HepG2 (cell line): Measurements from ENCODE around the gene BPIFA1. TPM values are rescaled to one million over a fixed set of nuclear protein-coding genes. Genes with fewer than 3 reads are reported as not detected.

Experiments used
- KAT8 ChIP-seq: IDR thresholded peaks from 2 replicates; pipeline ENCODE4 v1.6.1; 2016; ENCODE audit warnings: missing genetic modification reagents, missing compliant biosample characterization
- SOX13 ChIP-seq, 3 experiments: fragments of 450-650 bp in 1 of 3; sonication (generic) in 1 of 3; formaldehyde crosslinking in 1 of 3; IDR thresholded peaks in 2 of 3; conservative IDR thresholded peaks in 1 of 3; 2 replicates each; pipeline versions ENCODE4 v1.5.0 to v1.6.1; 2016 to 2020; ENCODE audit warnings: antibody characterized with exemption in 1 of 3, mild to moderate bottlenecking in 1 of 3, missing compliant biosample characterization in 1 of 3, missing genetic modification reagents in 1 of 3, moderate library complexity in 1 of 3
- ZNF552 ChIP-seq: sonication (generic); formaldehyde crosslinking; IDR thresholded peaks from 2 replicates; pipeline ENCODE4 v1.9.0; 2022; ENCODE audit warnings: missing genetic modification reagents, mild to moderate bottlenecking, borderline replicate concordance
- ZNF572 ChIP-seq: sonication (generic); formaldehyde crosslinking; IDR thresholded peaks from 2 replicates; pipeline ENCODE4 v1.5.1; 2020; ENCODE audit warnings: mild to moderate bottlenecking, missing genetic modification reagents
- ZSCAN22 ChIP-seq: sonication (generic); formaldehyde crosslinking; IDR thresholded peaks from 2 replicates; pipeline ENCODE4 v1.4.0; 2020; ENCODE audit warnings: mild to moderate bottlenecking, missing genetic modification reagents
- polyA plus RNA-seq, 8 experiments: library from polyadenylated mRNA; depleted of rRNA in 3 of 8; stranded (reverse) in 7 of 8; unstranded in 1 of 8; fragments of >200 nt; fragmentation: Illumina TruSeq in 4 of 8; extraction: Trizol in 4 of 8; gene quantifications; 2 replicates each; pipeline versions ENCODE4 v1.2.1 to v1.2.3, GENCODE V29; 2011 to 2016; ENCODE audit warnings: low read depth in 4 of 8, missing spikeins in 1 of 8, mixed read lengths in 1 of 8; ENCODE audit not compliant: insufficient read depth in 1 of 8
- total RNA-seq, 5 experiments: library from RNA; depleted of rRNA; stranded (reverse); fragments of >200 nt; fragmentation: Illumina TruSeq; extraction: Trizol; gene quantifications; 2 replicates each; pipeline ENCODE4 v1.2.3, GENCODE V29; 2016; ENCODE audit warnings: low read depth in 1 of 5
- TF ChIP-seq, protein P1 (sequence below): sonication (generic); formaldehyde crosslinking; IDR thresholded peaks from 2 replicates; pipeline ENCODE4 v1.4.0; 2020; ENCODE audit warnings: low read depth, missing genetic modification reagents
- TF ChIP-seq, protein P2 (sequence below): sonication (generic); formaldehyde crosslinking; IDR thresholded peaks from 2 replicates; pipeline ENCODE4 v1.4.0; 2020; ENCODE audit warnings: missing genetic modification reagents
- TF ChIP-seq, protein P3 (sequence below): sonication (generic); formaldehyde crosslinking; IDR thresholded peaks from 2 replicates; pipeline ENCODE4 v1.4.0; 2020; ENCODE audit warnings: mild to moderate bottlenecking, missing genetic modification reagents, borderline replicate concordance
- TF ChIP-seq, protein P4 (sequence below): IDR thresholded peaks from 2 replicates; pipeline ENCODE4 v1.6.1; 2016; ENCODE audit warnings: low read depth, control low read depth
- TF ChIP-seq, protein P5 (sequence below): sonication (generic); formaldehyde crosslinking; IDR thresholded peaks from 2 replicates; pipeline ENCODE4 v1.8.0; 2022; ENCODE audit warnings: mild to moderate bottlenecking, missing genetic modification reagents; ENCODE audit not compliant: insufficient replicate concordance

BPIFA1 gene
- total and polyA plus RNA-seq, 2 of the 13 experiments (the other 11 are each of a cell fraction or from before 2014, with no cell fraction given), result not detected

DNA sequence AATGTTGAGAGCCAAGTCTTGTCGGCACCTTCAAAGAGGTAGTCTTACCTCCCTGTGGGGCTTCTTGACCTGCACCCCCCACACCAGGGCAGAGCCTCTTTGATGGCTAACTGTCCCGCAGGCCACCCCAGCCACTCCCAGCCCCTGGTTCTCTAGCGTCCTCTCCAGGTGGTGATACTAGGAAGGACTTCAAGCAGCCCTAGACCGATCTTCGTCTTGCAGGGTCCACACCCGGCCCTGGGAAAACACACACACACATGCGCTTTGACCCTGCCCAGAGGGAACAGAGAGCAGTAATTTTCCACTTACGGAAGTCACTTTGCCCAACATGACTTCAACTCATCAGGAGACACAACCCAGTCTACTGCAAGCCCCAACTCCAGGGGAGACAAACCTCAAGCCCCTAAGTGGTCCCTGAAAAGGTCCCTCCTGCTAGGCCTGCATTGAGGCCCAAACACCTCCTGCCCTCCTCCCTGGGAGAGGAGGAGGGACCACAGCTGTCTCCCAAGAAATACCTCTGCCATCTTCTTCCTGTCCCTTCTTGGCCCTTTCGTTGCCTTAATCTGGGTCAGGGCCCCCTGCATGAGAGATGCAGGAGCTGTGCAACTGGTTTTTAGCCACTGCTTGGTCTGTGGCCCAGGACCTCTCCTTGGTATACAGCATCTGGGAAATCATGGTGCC lies 44.3 kb downstream of the BPIFA1 start (continued):
- TF ChIP-seq, protein P1, sequence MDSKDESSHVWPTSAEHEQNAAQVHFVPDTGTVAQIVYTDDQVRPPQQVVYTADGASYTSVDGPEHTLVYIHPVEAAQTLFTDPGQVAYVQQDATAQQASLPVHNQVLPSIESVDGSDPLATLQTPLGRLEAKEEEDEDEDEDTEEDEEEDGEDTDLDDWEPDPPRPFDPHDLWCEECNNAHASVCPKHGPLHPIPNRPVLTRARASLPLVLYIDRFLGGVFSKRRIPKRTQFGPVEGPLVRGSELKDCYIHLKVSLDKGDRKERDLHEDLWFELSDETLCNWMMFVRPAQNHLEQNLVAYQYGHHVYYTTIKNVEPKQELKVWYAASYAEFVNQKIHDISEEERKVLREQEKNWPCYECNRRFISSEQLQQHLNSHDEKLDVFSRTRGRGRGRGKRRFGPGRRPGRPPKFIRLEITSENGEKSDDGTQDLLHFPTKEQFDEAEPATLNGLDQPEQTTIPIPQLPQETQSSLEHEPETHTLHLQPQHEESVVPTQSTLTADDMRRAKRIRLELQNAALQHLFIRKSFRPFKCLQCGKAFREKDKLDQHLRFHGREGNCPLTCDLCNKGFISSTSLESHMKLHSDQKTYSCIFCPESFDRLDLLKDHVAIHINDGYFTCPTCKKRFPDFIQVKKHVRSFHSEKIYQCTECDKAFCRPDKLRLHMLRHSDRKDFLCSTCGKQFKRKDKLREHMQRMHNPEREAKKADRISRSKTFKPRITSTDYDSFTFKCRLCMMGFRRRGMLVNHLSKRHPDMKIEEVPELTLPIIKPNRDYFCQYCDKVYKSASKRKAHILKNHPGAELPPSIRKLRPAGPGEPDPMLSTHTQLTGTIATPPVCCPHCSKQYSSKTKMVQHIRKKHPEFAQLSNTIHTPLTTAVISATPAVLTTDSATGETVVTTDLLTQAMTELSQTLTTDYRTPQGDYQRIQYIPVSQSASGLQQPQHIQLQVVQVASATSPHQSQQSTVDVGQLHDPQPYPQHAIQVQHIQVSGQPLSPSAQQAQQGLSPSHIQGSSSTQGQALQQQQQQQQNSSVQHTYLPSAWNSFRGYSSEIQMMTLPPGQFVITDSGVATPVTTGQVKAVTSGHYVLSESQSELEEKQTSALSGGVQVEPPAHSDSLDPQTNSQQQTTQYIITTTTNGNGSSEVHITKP (CRISPR knock-in tag), result 0 out of 2 replicates have a peak, but pooled peaks have one; percentile 26
- TF ChIP-seq ZNF552 (peak; percentile 86; the same call in 1 of the 2 replicates), ZNF572 (CRISPR knock-in tag) (no peak), ZSCAN22 (CRISPR knock-in tag) (no peak), SOX13 (IDR thresholded peaks at IDR 0.05) (no peak), SOX13 (CRISPR knock-in tag; conservative IDR thresholded peaks at IDR 0.05 in 1 of 2, IDR thresholded peaks at IDR 0.05 in 1 of 2) (no peak), KAT8 (CRISPR knock-in tag) (peak; percentile 64)
- TF ChIP-seq, protein P2, sequence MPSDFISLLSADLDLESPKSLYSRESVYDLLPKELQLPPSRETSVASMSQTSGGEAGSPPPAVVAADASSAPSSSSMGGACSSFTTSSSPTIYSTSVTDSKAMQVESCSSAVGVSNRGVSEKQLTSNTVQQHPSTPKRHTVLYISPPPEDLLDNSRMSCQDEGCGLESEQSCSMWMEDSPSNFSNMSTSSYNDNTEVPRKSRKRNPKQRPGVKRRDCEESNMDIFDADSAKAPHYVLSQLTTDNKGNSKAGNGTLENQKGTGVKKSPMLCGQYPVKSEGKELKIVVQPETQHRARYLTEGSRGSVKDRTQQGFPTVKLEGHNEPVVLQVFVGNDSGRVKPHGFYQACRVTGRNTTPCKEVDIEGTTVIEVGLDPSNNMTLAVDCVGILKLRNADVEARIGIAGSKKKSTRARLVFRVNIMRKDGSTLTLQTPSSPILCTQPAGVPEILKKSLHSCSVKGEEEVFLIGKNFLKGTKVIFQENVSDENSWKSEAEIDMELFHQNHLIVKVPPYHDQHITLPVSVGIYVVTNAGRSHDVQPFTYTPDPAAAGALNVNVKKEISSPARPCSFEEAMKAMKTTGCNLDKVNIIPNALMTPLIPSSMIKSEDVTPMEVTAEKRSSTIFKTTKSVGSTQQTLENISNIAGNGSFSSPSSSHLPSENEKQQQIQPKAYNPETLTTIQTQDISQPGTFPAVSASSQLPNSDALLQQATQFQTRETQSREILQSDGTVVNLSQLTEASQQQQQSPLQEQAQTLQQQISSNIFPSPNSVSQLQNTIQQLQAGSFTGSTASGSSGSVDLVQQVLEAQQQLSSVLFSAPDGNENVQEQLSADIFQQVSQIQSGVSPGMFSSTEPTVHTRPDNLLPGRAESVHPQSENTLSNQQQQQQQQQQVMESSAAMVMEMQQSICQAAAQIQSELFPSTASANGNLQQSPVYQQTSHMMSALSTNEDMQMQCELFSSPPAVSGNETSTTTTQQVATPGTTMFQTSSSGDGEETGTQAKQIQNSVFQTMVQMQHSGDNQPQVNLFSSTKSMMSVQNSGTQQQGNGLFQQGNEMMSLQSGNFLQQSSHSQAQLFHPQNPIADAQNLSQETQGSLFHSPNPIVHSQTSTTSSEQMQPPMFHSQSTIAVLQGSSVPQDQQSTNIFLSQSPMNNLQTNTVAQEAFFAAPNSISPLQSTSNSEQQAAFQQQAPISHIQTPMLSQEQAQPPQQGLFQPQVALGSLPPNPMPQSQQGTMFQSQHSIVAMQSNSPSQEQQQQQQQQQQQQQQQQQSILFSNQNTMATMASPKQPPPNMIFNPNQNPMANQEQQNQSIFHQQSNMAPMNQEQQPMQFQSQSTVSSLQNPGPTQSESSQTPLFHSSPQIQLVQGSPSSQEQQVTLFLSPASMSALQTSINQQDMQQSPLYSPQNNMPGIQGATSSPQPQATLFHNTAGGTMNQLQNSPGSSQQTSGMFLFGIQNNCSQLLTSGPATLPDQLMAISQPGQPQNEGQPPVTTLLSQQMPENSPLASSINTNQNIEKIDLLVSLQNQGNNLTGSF (CRISPR knock-in tag), result peak; percentile 93
- TF ChIP-seq, protein P3, sequence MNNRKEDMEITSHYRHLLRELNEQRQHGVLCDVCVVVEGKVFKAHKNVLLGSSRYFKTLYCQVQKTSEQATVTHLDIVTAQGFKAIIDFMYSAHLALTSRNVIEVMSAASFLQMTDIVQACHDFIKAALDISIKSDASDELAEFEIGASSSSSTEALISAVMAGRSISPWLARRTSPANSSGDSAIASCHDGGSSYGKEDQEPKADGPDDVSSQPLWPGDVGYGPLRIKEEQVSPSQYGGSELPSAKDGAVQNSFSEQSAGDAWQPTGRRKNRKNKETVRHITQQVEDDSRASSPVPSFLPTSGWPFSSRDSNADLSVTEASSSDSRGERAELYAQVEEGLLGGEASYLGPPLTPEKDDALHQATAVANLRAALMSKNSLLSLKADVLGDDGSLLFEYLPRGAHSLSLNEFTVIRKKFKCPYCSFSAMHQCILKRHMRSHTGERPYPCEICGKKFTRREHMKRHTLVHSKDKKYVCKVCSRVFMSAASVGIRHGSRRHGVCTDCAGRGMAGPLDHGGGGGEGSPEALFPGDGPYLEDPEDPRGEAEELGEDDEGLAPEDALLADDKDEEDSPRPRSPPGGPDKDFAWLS (CRISPR knock-in tag), result no peak
- TF ChIP-seq, protein P4, sequence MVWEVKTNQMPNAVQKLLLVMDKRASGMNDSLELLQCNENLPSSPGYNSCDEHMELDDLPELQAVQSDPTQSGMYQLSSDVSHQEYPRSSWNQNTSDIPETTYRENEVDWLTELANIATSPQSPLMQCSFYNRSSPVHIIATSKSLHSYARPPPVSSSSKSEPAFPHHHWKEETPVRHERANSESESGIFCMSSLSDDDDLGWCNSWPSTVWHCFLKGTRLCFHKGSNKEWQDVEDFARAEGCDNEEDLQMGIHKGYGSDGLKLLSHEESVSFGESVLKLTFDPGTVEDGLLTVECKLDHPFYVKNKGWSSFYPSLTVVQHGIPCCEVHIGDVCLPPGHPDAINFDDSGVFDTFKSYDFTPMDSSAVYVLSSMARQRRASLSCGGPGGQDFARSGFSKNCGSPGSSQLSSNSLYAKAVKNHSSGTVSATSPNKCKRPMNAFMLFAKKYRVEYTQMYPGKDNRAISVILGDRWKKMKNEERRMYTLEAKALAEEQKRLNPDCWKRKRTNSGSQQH (CRISPR knock-in tag), result peak; percentile 63; the same call in 1 of the 2 replicates
- TF ChIP-seq, protein P5, sequence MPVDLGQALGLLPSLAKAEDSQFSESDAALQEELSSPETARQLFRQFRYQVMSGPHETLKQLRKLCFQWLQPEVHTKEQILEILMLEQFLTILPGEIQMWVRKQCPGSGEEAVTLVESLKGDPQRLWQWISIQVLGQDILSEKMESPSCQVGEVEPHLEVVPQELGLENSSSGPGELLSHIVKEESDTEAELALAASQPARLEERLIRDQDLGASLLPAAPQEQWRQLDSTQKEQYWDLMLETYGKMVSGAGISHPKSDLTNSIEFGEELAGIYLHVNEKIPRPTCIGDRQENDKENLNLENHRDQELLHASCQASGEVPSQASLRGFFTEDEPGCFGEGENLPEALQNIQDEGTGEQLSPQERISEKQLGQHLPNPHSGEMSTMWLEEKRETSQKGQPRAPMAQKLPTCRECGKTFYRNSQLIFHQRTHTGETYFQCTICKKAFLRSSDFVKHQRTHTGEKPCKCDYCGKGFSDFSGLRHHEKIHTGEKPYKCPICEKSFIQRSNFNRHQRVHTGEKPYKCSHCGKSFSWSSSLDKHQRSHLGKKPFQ (CRISPR knock-in tag), result no peak
